ENCODE results near the gene TPCN1.

- TF ChIP-seq CTCF (IDR thresholded peaks at IDR 0.05) (no peak), TEAD4 (CRISPR knock-in tag; IDR thresholded peaks at IDR 0.05) (no peak), USF2 (CRISPR knock-in tag; IDR thresholded peaks at IDR 0.05) (no peak), HMGXB4 (CRISPR knock-in tag; IDR thresholded peaks at IDR 0.05) (no peak), FOXP1 (CRISPR knock-in tag; IDR thresholded peaks at IDR 0.05; ENCODE audit: borderline replicate concordance) (no peak), ELF4 (CRISPR knock-in tag; IDR thresholded peaks at IDR 0.05; ENCODE audit: low read depth) (no peak), ZNF423 (CRISPR knock-in tag; IDR thresholded peaks at IDR 0.05) (no peak), ZMAT4 (CRISPR knock-in tag; IDR thresholded peaks at IDR 0.05) (no peak), FOXJ3 (CRISPR knock-in tag; IDR thresholded peaks at IDR 0.05; ENCODE audit: borderline replicate concordance) (no peak), ATF1 (CRISPR knock-in tag; IDR thresholded peaks at IDR 0.05) (no peak)
- TF ChIP-seq, protein P1, sequence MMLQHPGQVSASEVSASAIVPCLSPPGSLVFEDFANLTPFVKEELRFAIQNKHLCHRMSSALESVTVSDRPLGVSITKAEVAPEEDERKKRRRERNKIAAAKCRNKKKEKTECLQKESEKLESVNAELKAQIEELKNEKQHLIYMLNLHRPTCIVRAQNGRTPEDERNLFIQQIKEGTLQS (CRISPR knock-in tag; conservative IDR thresholded peaks at IDR 0.05): no peak
- TF ChIP-seq, protein P2, sequence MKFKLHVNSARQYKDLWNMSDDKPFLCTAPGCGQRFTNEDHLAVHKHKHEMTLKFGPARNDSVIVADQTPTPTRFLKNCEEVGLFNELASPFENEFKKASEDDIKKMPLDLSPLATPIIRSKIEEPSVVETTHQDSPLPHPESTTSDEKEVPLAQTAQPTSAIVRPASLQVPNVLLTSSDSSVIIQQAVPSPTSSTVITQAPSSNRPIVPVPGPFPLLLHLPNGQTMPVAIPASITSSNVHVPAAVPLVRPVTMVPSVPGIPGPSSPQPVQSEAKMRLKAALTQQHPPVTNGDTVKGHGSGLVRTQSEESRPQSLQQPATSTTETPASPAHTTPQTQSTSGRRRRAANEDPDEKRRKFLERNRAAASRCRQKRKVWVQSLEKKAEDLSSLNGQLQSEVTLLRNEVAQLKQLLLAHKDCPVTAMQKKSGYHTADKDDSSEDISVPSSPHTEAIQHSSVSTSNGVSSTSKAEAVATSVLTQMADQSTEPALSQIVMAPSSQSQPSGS (CRISPR knock-in tag; IDR thresholded peaks at IDR 0.05; ENCODE audit: borderline replicate concordance, low read depth): no peak
- TF ChIP-seq, protein P3, sequence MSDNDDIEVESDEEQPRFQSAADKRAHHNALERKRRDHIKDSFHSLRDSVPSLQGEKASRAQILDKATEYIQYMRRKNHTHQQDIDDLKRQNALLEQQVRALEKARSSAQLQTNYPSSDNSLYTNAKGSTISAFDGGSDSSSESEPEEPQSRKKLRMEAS (CRISPR knock-in tag; IDR thresholded peaks at IDR 0.05): no peak
Observed at GRCh38 chr12:113253532-113254285, 32.4 kb downstream of the TPCN1 start.
